ENCODE data around the gene CD84. TPM values are rescaled to one million over a fixed set of nuclear protein-coding genes. Genes with fewer than 3 reads are reported as not detected.

CD84 gene
- total RNA-seq, 1 donor from 2014 or later, result not detected

DNA sequence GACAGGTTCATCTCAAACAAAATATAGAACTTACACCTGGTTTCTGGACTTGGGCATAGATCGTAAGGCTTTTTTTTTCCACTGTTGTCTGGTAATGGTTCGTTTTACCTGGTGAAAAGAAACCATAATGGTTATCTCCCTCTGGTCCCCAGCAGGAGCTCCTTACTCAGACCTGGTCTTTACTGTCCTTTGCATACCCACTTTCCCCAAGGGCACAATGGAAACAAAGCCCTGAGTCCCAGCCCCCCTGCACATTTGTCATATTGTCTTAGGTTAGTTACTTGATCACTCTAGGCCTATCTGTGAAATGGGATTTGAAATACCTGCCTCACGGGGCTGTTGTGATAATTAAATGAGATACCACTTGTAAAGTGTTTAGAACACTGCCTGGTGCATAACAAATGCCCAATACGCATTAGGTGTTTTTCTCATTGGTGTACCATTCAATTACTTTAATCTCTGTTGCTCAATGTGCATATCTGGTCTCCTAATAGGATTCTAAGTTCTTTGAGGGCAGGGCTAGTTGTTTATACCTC is 40.5 kb upstream of the CD84 start:
- Mint-ChIP-seq H3K9me3 (peaks cover 3% of the 10 kb centered on the region), H3K27me3 (ENCODE audit: insufficient read depth, low read depth) (peaks cover 2% of the 10 kb centered on the region), H3K4me1 (no peaks in the 10 kb centered on the region), H3K4me3 (no peak overlapping the region), H3K36me3 (no peaks in the 10 kb centered on the region), H3K27ac (no peak overlapping the region)
- Histone ChIP-seq H3K27me3 (no peaks in the 10 kb centered on the region), H3F3A (ENCODE audit: low read depth) (no peaks in the 10 kb centered on the region), H3K27ac (no peak overlapping the region), H3K4me3 (no peak overlapping the region), H3K36me3 (no peaks in the 10 kb centered on the region), H3K9me3 (ENCODE audit: low read depth) (no peaks in the 10 kb centered on the region), H3K4me2 (no peak overlapping the region), H4K20me1 (ENCODE audit: low read depth) (no peaks in the 10 kb centered on the region), H2AFZ (replicated peaks) (no peak overlapping the region), H3K9ac (no peak overlapping the region), H3K4me1 (no peaks in the 10 kb centered on the region), H3K79me2 (ENCODE audit: low read depth) (no peaks in the 10 kb centered on the region)
- DNase-seq (ENCODE audit: low spot score), result no peak
- TF ChIP-seq EZH2phosphoT487 (IDR thresholded peaks at IDR 0.05), result no peak
- TF ChIP-seq CTCF (IDR thresholded peaks at IDR 0.05), result no peak
- no peak for TF ChIP-seq EZH2 (IDR thresholded peaks at IDR 0.05)

GRCh38 chr1:160618763-160619274 is 39.5 kb upstream of the CD84 start:
- H3K9ac ChIP-seq, result no peak overlapping the region
- no peak overlapping the region for H2AFZ ChIP-seq (replicated peaks)
- Mint-ChIP-seq H3K36me3 (no peaks in the 10 kb centered on the region), H3K4me1 (no peaks in the 10 kb centered on the region), H3K27ac (no peak overlapping the region), H3K4me3 (no peak overlapping the region), H3K9me3 (peaks cover 3% of the 10 kb centered on the region), H3K27me3 (ENCODE audit: insufficient read depth, low read depth) (peaks cover 2% of the 10 kb centered on the region)
- H3K36me3 ChIP-seq, result no peaks in the 10 kb centered on the region
- no peaks in the 10 kb centered on the region for H3K9me3 ChIP-seq (ENCODE audit: low read depth)
- H3K79me2 ChIP-seq (ENCODE audit: low read depth), result no peaks in the 10 kb centered on the region
- H3K27me3 ChIP-seq, result no peaks in the 10 kb centered on the region
- no peaks in the 10 kb centered on the region for H4K20me1 ChIP-seq (ENCODE audit: low read depth)
- TF ChIP-seq EZH2 (IDR thresholded peaks at IDR 0.05) (no peak), CTCF (IDR thresholded peaks at IDR 0.05) (peak; percentile 45), EZH2phosphoT487 (IDR thresholded peaks at IDR 0.05) (no peak)
- no peak overlapping the region for H3K4me3 ChIP-seq
- H3K4me2 ChIP-seq, result no peak overlapping the region
- no peaks in the 10 kb centered on the region for H3K4me1 ChIP-seq
- H3K27ac ChIP-seq, result no peak overlapping the region
- H3F3A ChIP-seq (ENCODE audit: low read depth), result no peaks in the 10 kb centered on the region
- DNase-seq (ENCODE audit: low spot score), result no peak

- H3K27ac ChIP-seq, result no peak overlapping the region
- no peaks in the 10 kb centered on the region for H3K4me1 Mint-ChIP-seq
- H3K27me3 Mint-ChIP-seq (ENCODE audit: insufficient read depth, low read depth), result peaks cover 2% of the 10 kb centered on the region
- no peak overlapping the region for H3K4me3 Mint-ChIP-seq
- no peak overlapping the region for H2AFZ ChIP-seq (replicated peaks)
- no peaks in the 10 kb centered on the region for H4K20me1 ChIP-seq (ENCODE audit: low read depth)
- H3K4me3 ChIP-seq, result no peak overlapping the region
- no peak overlapping the region for H3K4me2 ChIP-seq
- H3K79me2 ChIP-seq (ENCODE audit: low read depth), result no peaks in the 10 kb centered on the region
- no peaks in the 10 kb centered on the region for H3F3A ChIP-seq (ENCODE audit: low read depth)
- H3K36me3 ChIP-seq, result no peaks in the 10 kb centered on the region
- no peak overlapping the region for H3K27ac Mint-ChIP-seq
- H3K9me3 Mint-ChIP-seq, result peaks cover 3% of the 10 kb centered on the region
- no peak overlapping the region for H3K9ac ChIP-seq
- DNase-seq (ENCODE audit: low spot score), result no peak
- no peaks in the 10 kb centered on the region for H3K4me1 ChIP-seq
- H3K27me3 ChIP-seq, result no peaks in the 10 kb centered on the region
- no peaks in the 10 kb centered on the region for H3K36me3 Mint-ChIP-seq
- TF ChIP-seq EZH2 (IDR thresholded peaks at IDR 0.05), result no peak
- TF ChIP-seq EZH2phosphoT487 (IDR thresholded peaks at IDR 0.05), result no peak
- TF ChIP-seq CTCF (IDR thresholded peaks at IDR 0.05), result no peak
- no peaks in the 10 kb centered on the region for H3K9me3 ChIP-seq (ENCODE audit: low read depth)
These were observed 39.0 kb upstream of the CD84 start for GRCh38 chr1:160618327-160618726.

Data from neural progenitor cell (in vitro differentiated cells).